ENCODE results near the gene GJB1.

GRCh38 chrX:71227370-71228062, 4.5 kb downstream of the GJB1 start:
- TF ChIP-seq CTCF (optimal IDR thresholded peaks at IDR 0.05 in 1 of 3, IDR thresholded peaks at IDR 0.05 in 1 of 3, conservative IDR thresholded peaks at IDR 0.05 in 1 of 3; ENCODE audit: extremely low read depth in 1 of 3, insufficient read depth in 2 of 3, low read length in 3 of 3) (no peak), EZH2 (IDR thresholded peaks at IDR 0.05; ENCODE audit: low read length) (no peak)
